Measurements from ENCODE around the gene AZIN2. TPM values are rescaled to one million over a fixed set of nuclear protein-coding genes. Genes with fewer than 3 reads are reported as not detected.
"Not testable (repeated sequence)": the region's sequence is repeated elsewhere in the genome, so short reads cannot be mapped to it uniquely, and the experiment has no call there.

AZIN2 gene
- total RNA-seq, 2 experiments from 2014 or later, result 0.27 to 0.63 TPM

GRCh38 chr1:33065301-33065700 lies 15.7 kb upstream of the AZIN2 start:
- H3K9me3 ChIP-seq (ENCODE audit: low read length), result peaks cover 13% of the 10 kb centered on the region; the same call in 1 of the 2 replicates
- ChIA-PET POLR2A (no interaction called here), CTCF (ENCODE audit: unreplicated experiment) (no interaction called here)
- H3K27ac ChIP-seq (ENCODE audit: low read depth, low read length, poor library complexity, severe bottlenecking), result no peak overlapping the region
- TF ChIP-seq EZH2phosphoT487 (IDR thresholded peaks at IDR 0.05; ENCODE audit: borderline replicate concordance, low read depth, low read length), result no peak
- no peak for TF ChIP-seq CTCF (conservative IDR thresholded peaks at IDR 0.05; ENCODE audit: low read length)
- no peak overlapping the region for H3K4me3 ChIP-seq (ENCODE audit: low read depth, low read length, poor library complexity, severe bottlenecking)
- H3K9me2 ChIP-seq (ENCODE audit: insufficient read depth, low read length), result no peaks in the 10 kb centered on the region
- H4K20me1 ChIP-seq (ENCODE audit: insufficient read depth, low read length), result no peaks in the 10 kb centered on the region
- H3K4me2 ChIP-seq (ENCODE audit: low read length), result no peak overlapping the region
- no TSS peak for BruUV-seq (replicated peaks)
- no peak for DNase-seq (ENCODE audit: low spot score)
- no peaks in the 10 kb centered on the region for H3K4me1 ChIP-seq (ENCODE audit: insufficient read depth, low read length, poor library complexity, severe bottlenecking)
- H3K79me2 ChIP-seq (ENCODE audit: insufficient read depth, low read depth, low read length), result no peaks in the 10 kb centered on the region
- intact Hi-C loops (cut with micrococcal nuclease; ENCODE audit: unreplicated experiment), result no loop called here
- H3K36me3 ChIP-seq (ENCODE audit: insufficient read depth, low read length), result no peaks in the 10 kb centered on the region
- no peak overlapping the region for H2AFZ ChIP-seq (ENCODE audit: low read length)

GRCh38 chr1:33066477-33066876 lies 14.5 kb upstream of the AZIN2 start:
- H4K20me1 ChIP-seq (ENCODE audit: insufficient read depth, low read length); BruUV-seq (replicated peaks): not testable (repeated sequence)

GRCh38 chr1:33068108-33068507 lies 12.8 kb upstream of the AZIN2 start:
- H3K9me2 ChIP-seq (ENCODE audit: insufficient read depth, low read length); CTCF ChIA-PET (ENCODE audit: unreplicated experiment); H3K4me2 ChIP-seq (ENCODE audit: low read length); H3K36me3 ChIP-seq (ENCODE audit: insufficient read depth, low read length); H3K4me3 ChIP-seq (ENCODE audit: low read depth, low read length, poor library complexity, severe bottlenecking); H3K27ac ChIP-seq (ENCODE audit: low read depth, low read length, poor library complexity, severe bottlenecking); H2AFZ ChIP-seq (ENCODE audit: low read length); H3K79me2 ChIP-seq (ENCODE audit: insufficient read depth, low read depth, low read length); H4K20me1 ChIP-seq (ENCODE audit: insufficient read depth, low read length); DNase-seq (ENCODE audit: low spot score); H3K9me3 ChIP-seq (ENCODE audit: low read length); H3K4me1 ChIP-seq (ENCODE audit: insufficient read depth, low read length, poor library complexity, severe bottlenecking); intact Hi-C loops (cut with micrococcal nuclease; ENCODE audit: unreplicated experiment); BruUV-seq (replicated peaks); POLR2A ChIA-PET: not testable (repeated sequence)

More at GRCh38 chr1:33066477-33066876, 14.5 kb upstream of the AZIN2 start:
- H3K36me3 ChIP-seq (ENCODE audit: insufficient read depth, low read length); H2AFZ ChIP-seq (ENCODE audit: low read length); H3K4me3 ChIP-seq (ENCODE audit: low read depth, low read length, poor library complexity, severe bottlenecking); H3K4me1 ChIP-seq (ENCODE audit: insufficient read depth, low read length, poor library complexity, severe bottlenecking); H3K79me2 ChIP-seq (ENCODE audit: insufficient read depth, low read depth, low read length); CTCF ChIA-PET (ENCODE audit: unreplicated experiment); DNase-seq (ENCODE audit: low spot score); H3K27ac ChIP-seq (ENCODE audit: low read depth, low read length, poor library complexity, severe bottlenecking); intact Hi-C loops (cut with micrococcal nuclease; ENCODE audit: unreplicated experiment); H3K4me2 ChIP-seq (ENCODE audit: low read length); POLR2A ChIA-PET; H3K9me2 ChIP-seq (ENCODE audit: insufficient read depth, low read length): not testable (repeated sequence)
- H3K9me3 ChIP-seq (ENCODE audit: low read length), result peaks cover 13% of the 10 kb centered on the region; the same call in 1 of the 2 replicates

GRCh38 chr1:33070628-33071027 lies 10.3 kb upstream of the AZIN2 start:
- Histone ChIP-seq H4K20me1 (ENCODE audit: insufficient read depth, low read length) (no peaks in the 10 kb centered on the region), H3K9me2 (ENCODE audit: insufficient read depth, low read length) (no peaks in the 10 kb centered on the region), H3K36me3 (ENCODE audit: insufficient read depth, low read length) (no peaks in the 10 kb centered on the region), H3K27ac (ENCODE audit: low read depth, low read length, poor library complexity, severe bottlenecking) (no peak overlapping the region), H3K4me3 (ENCODE audit: low read depth, low read length, poor library complexity, severe bottlenecking) (no peak overlapping the region), H2AFZ (ENCODE audit: low read length) (no peak overlapping the region), H3K4me2 (ENCODE audit: low read length) (no peak overlapping the region), H3K4me1 (ENCODE audit: insufficient read depth, low read length, poor library complexity, severe bottlenecking) (no peaks in the 10 kb centered on the region), H3K79me2 (ENCODE audit: insufficient read depth, low read depth, low read length) (no peaks in the 10 kb centered on the region), H3K9me3 (ENCODE audit: low read length) (no peaks in the 10 kb centered on the region)
- ChIA-PET POLR2A (no interaction called here), CTCF (ENCODE audit: unreplicated experiment) (no interaction called here)
- DNase-seq (ENCODE audit: low spot score), result no peak
- TF ChIP-seq EZH2phosphoT487 (IDR thresholded peaks at IDR 0.05; ENCODE audit: borderline replicate concordance, low read depth, low read length), result no peak
- no peak for TF ChIP-seq CTCF (conservative IDR thresholded peaks at IDR 0.05; ENCODE audit: low read length)
- intact Hi-C loops (cut with micrococcal nuclease; ENCODE audit: unreplicated experiment), result no loop called here
- BruUV-seq (replicated peaks), result no TSS peak
